Endothelial cell (in vitro differentiated cells): ENCODE data around the gene LEMD2. TPM values are rescaled to one million over a fixed set of nuclear protein-coding genes. Genes with fewer than 3 reads are reported as not detected.

ENCODE experiments used
- DNase-seq: peaks from one replicate; pipeline ENCODE4 v3.0.0; 2021; ENCODE audit warnings: low spot score
- H3K27ac Mint-ChIP-seq: one replicate; pipeline ENCODE4 v1.8.0; 2021; ENCODE audit warnings: mixed read lengths, inconsistent platforms; ENCODE audit not compliant: unreplicated experiment
- H3K27me3 Mint-ChIP-seq: one replicate; pipeline ENCODE4 v1.8.0; 2021; ENCODE audit warnings: mild to moderate bottlenecking, moderate library complexity, mixed read lengths, inconsistent platforms; ENCODE audit not compliant: unreplicated experiment
- H3K36me3 Mint-ChIP-seq: one replicate; pipeline ENCODE4 v1.8.0; 2021; ENCODE audit warnings: mild to moderate bottlenecking, low read depth, mixed read lengths, inconsistent platforms; ENCODE audit not compliant: unreplicated experiment
- H3K4me1 Mint-ChIP-seq: one replicate; pipeline ENCODE4 v1.8.0; 2021; ENCODE audit warnings: mild to moderate bottlenecking, mixed read lengths, inconsistent platforms; ENCODE audit not compliant: unreplicated experiment
- H3K4me3 Mint-ChIP-seq: one replicate; pipeline ENCODE4 v1.8.0; 2021; ENCODE audit warnings: mild to moderate bottlenecking, mixed read lengths, inconsistent platforms; ENCODE audit not compliant: unreplicated experiment
- H3K9me3 Mint-ChIP-seq: one replicate; pipeline ENCODE4 v1.8.0; 2021; ENCODE audit warnings: mixed read lengths, inconsistent platforms; ENCODE audit not compliant: unreplicated experiment
- total RNA-seq: library from RNA; stranded (reverse); fragmentation: NEBNext Ultra II Directional; extraction: Animal tissue kit (Norgen Biotek cat#: 25700); gene quantifications from one replicate; pipeline ENCODE4 v1.2.1, GENCODE V29; 2021; ENCODE audit not compliant: unreplicated experiment
- TF ChIP-seq, protein P1 (sequence below): fragments of 200-600 bp; sonication (generic); IDR thresholded peaks from one replicate; pipeline ENCODE4 v1.5.0; 2021; ENCODE audit warnings: antibody characterized with exemption; ENCODE audit not compliant: unreplicated experiment

LEMD2 gene
- total RNA-seq, 1 donor from 2014 or later, result 105 TPM

DNA sequence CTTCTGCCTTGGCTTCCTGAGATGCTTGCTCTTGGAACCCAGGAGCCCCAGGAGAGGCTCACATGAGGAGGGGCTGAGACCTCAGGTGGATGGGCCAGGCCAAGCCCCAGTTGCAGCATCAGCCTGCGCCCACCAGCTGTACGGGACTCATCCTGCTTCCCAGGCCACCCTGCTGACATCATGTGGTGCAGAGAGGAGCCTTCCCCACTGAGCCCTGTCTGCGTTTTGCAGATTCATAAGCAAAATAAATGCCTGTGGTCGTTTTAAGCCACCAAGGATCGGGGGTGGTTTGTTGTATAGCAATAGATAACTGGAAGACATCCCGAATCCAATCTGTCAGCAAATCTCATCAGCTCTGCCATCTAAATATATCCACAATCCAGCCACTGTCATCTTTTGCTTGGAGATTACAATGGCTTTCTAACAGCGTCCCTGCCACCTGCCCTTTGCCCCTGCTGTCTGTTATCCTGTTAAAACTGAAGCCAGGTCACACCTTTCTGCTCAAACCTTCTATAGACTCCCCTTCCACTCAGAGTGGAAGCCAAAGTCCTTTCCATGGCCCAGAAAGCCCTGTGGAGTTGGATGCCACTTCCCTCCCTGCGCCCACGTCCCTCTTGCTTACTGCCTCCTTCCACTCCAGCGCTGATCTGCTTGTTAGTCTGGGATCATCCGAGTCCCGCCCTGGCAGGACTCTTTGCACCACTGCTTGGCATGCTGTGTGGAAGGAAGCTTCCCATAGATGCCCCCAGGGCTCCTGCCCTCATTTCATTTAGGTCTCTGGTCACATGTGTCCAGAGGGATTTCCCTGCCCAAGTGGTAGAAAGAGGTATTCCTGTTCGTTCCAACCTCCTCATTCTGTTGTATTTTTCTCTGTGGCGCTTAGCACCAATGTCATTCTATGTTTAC is 38.9 kb upstream of the LEMD2 start:
- Mint-ChIP-seq H3K27me3 (peaks cover 8% of the 10 kb centered on the region), H3K9me3 (no peaks in the 10 kb centered on the region), H3K27ac (no peak overlapping the region), H3K4me1 (peaks cover 7% of the 10 kb centered on the region), H3K36me3 (no peaks in the 10 kb centered on the region), H3K4me3 (peak overlapping the region; percentile 27)
- no peak for DNase-seq
- TF ChIP-seq, protein P1, sequence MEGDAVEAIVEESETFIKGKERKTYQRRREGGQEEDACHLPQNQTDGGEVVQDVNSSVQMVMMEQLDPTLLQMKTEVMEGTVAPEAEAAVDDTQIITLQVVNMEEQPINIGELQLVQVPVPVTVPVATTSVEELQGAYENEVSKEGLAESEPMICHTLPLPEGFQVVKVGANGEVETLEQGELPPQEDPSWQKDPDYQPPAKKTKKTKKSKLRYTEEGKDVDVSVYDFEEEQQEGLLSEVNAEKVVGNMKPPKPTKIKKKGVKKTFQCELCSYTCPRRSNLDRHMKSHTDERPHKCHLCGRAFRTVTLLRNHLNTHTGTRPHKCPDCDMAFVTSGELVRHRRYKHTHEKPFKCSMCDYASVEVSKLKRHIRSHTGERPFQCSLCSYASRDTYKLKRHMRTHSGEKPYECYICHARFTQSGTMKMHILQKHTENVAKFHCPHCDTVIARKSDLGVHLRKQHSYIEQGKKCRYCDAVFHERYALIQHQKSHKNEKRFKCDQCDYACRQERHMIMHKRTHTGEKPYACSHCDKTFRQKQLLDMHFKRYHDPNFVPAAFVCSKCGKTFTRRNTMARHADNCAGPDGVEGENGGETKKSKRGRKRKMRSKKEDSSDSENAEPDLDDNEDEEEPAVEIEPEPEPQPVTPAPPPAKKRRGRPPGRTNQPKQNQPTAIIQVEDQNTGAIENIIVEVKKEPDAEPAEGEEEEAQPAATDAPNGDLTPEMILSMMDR, result no peak

DNA sequence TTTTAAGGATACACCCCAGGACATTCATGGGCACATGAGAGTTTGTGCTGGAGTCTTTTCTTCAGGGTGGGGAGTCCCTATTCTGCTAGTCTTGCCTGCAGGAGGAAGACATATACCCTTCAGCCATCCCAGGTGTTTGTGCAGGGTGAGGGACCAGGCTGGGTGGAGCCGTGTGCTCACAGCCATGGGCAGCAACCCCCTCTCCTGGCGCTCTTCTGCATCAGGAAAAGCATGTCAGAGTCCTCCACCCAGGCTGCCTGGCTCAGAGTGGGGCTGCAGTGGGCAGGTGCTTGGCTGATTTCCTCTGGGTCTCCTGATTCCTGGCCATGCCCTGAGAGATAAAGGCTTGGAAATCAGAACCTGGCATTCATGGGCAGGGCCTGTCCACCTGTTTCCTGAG is 37.6 kb upstream of the LEMD2 start:
- Mint-ChIP-seq H3K36me3 (no peaks in the 10 kb centered on the region), H3K27ac (no peak overlapping the region), H3K4me3 (no peak overlapping the region)

DNA sequence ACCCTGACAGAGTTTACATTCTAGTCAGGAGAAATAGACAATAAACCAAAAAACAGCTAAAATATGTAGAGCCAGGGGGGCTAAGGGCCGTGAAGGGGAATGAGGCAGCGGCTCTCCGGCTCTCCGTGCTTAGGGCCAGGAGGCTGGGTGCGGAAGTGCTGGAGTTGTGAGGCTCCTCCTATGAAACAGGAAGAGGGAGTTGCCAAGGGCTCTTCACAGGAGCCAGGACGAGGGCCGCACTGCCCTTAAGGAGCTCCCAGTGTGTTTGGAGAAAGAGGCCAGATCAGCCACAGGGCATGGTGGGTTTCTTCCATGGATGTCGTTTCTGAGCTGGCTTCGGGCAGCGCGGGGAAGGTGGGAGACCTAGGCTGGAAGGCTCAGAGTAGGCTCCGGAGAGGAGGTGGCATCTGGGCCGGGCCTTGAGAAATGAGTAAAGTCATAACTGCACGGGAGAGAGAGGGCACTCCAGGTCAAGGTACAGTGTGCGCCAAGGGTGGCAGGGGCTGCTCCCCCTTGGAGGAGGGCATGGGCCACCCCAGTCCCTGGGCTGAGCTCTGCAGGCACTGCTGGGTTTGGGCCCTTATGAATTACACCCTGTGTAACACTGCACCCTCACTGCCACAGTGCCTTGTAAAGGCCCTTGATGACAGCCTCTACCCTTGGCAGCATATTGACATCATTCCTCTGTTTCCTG is 35.7 kb upstream of the LEMD2 start:
- no peak overlapping the region for H3K4me3 Mint-ChIP-seq
- TF ChIP-seq, protein P1, result no peak
- no peak overlapping the region for H3K27ac Mint-ChIP-seq
- no peaks in the 10 kb centered on the region for H3K9me3 Mint-ChIP-seq
- peak; percentile 42 for DNase-seq
- no peaks in the 10 kb centered on the region for H3K36me3 Mint-ChIP-seq
- peaks cover 9% of the 10 kb centered on the region for H3K4me1 Mint-ChIP-seq
- H3K27me3 Mint-ChIP-seq, result peaks cover 8% of the 10 kb centered on the region

More for the DNA sequence above, 37.6 kb upstream of the LEMD2 start:
- peaks cover 8% of the 10 kb centered on the region for H3K27me3 Mint-ChIP-seq
- TF ChIP-seq, protein P1, result no peak
- H3K9me3 Mint-ChIP-seq, result no peaks in the 10 kb centered on the region
- H3K4me1 Mint-ChIP-seq, result peaks cover 7% of the 10 kb centered on the region
- DNase-seq, result no peak

DNA sequence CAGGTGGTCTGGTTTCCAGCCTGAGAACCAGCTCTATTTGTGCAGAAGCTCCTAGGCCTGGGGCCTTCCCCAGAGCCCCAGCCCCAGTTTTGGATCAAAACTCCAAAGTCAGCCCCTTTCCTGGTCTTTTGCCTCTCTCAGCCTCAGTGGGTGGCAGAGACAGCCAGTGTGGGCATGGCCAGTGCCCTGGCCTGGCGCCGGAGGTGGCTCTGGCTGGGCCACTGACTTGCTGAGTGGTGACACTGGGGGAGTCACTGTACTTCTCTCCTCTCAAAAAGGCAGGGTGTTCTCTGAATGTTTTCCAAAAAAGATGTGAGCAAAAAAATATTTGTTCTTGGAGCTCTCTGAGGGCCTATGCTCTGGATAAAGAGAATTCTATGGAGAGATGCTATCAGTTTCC is 34.9 kb upstream of the LEMD2 start:
- no peak overlapping the region for H3K4me3 Mint-ChIP-seq
- H3K36me3 Mint-ChIP-seq, result no peaks in the 10 kb centered on the region
- peaks cover 9% of the 10 kb centered on the region for H3K4me1 Mint-ChIP-seq
- H3K27me3 Mint-ChIP-seq, result peaks cover 9% of the 10 kb centered on the region
- no peak overlapping the region for H3K27ac Mint-ChIP-seq
- DNase-seq, result no peak
- TF ChIP-seq, protein P1, result no peak
- no peaks in the 10 kb centered on the region for H3K9me3 Mint-ChIP-seq
